Neural cell (in vitro differentiated cells): ENCODE results near the gene CCDC174.

Experiments
- EZH2 ChIP-seq: fragments of 200-600, 300-800 bp; shearing (Covaris generic), sonication (generic); IDR thresholded peaks from 2 replicates; pipeline ENCODE4 v1.6.1; 2014; ENCODE audit warnings: antibody characterized with exemption, low read length, borderline replicate concordance, mild to moderate bottlenecking; ENCODE audit not compliant: insufficient read depth, poor library complexity, severe bottlenecking
- POLR2AphosphoS5 ChIP-seq: IDR thresholded peaks from 2 replicates; pipeline ENCODE4 v1.6.1; 2012
- RAD21 ChIP-seq: fragments of 450-650 bp; conservative IDR thresholded peaks from 2 replicates; pipeline ENCODE4 v1.6.1; 2014; ENCODE audit warnings: antibody characterized with exemption, mild to moderate bottlenecking, moderate library complexity
- SMC3 ChIP-seq: fragments of 450-650 bp; conservative IDR thresholded peaks from 2 replicates; pipeline ENCODE4 v1.6.1; 2014; ENCODE audit warnings: antibody characterized with exemption, mild to moderate bottlenecking, moderate library complexity; ENCODE audit not compliant: poor library complexity
- TF ChIP-seq, protein P1 (sequence below): fragments of 450-650 bp; IDR thresholded peaks from 2 replicates; pipeline ENCODE4 v1.5.1; 2014; ENCODE audit warnings: antibody characterized with exemption, mild to moderate bottlenecking, moderate library complexity; ENCODE audit not compliant: poor library complexity, severe bottlenecking
- TF ChIP-seq, protein P2 (sequence below): IDR thresholded peaks from 2 replicates; pipeline ENCODE4 v1.6.1; 2012; ENCODE audit warnings: borderline replicate concordance

DNA sequence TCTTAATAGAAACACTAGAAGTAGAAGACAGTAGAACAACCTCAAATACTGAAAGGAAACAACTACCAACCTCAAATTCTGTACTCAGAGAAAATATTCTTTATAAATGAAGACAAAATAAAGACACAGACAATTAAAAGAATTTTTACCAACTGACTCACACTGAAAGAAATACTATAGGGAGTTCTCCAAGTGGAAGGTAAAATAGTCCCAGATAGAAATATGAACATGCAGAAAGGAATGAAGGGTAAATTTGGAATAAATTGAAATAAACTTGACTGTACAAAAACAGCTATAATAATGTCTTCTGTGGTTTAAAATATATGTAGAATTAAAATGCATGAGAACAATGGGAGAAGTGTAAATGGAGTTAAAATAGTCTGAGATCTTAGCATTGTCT is 36.7 kb upstream of the CCDC174 start:
- TF ChIP-seq, protein P1, sequence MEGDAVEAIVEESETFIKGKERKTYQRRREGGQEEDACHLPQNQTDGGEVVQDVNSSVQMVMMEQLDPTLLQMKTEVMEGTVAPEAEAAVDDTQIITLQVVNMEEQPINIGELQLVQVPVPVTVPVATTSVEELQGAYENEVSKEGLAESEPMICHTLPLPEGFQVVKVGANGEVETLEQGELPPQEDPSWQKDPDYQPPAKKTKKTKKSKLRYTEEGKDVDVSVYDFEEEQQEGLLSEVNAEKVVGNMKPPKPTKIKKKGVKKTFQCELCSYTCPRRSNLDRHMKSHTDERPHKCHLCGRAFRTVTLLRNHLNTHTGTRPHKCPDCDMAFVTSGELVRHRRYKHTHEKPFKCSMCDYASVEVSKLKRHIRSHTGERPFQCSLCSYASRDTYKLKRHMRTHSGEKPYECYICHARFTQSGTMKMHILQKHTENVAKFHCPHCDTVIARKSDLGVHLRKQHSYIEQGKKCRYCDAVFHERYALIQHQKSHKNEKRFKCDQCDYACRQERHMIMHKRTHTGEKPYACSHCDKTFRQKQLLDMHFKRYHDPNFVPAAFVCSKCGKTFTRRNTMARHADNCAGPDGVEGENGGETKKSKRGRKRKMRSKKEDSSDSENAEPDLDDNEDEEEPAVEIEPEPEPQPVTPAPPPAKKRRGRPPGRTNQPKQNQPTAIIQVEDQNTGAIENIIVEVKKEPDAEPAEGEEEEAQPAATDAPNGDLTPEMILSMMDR, result no peak
- no peak for TF ChIP-seq SMC3
- TF ChIP-seq EZH2, result no peak
- no peak for TF ChIP-seq POLR2AphosphoS5
- TF ChIP-seq, protein P2, sequence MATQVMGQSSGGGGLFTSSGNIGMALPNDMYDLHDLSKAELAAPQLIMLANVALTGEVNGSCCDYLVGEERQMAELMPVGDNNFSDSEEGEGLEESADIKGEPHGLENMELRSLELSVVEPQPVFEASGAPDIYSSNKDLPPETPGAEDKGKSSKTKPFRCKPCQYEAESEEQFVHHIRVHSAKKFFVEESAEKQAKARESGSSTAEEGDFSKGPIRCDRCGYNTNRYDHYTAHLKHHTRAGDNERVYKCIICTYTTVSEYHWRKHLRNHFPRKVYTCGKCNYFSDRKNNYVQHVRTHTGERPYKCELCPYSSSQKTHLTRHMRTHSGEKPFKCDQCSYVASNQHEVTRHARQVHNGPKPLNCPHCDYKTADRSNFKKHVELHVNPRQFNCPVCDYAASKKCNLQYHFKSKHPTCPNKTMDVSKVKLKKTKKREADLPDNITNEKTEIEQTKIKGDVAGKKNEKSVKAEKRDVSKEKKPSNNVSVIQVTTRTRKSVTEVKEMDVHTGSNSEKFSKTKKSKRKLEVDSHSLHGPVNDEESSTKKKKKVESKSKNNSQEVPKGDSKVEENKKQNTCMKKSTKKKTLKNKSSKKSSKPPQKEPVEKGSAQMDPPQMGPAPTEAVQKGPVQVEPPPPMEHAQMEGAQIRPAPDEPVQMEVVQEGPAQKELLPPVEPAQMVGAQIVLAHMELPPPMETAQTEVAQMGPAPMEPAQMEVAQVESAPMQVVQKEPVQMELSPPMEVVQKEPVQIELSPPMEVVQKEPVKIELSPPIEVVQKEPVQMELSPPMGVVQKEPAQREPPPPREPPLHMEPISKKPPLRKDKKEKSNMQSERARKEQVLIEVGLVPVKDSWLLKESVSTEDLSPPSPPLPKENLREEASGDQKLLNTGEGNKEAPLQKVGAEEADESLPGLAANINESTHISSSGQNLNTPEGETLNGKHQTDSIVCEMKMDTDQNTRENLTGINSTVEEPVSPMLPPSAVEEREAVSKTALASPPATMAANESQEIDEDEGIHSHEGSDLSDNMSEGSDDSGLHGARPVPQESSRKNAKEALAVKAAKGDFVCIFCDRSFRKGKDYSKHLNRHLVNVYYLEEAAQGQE, result no peak
- no peak for TF ChIP-seq RAD21
